ENCODE results near the gene FAM98B.

FAM98B gene

GRCh38 chr15:38499651-38500050 is 45.7 kb downstream of the FAM98B start:
- TF ChIP-seq, protein P1, sequence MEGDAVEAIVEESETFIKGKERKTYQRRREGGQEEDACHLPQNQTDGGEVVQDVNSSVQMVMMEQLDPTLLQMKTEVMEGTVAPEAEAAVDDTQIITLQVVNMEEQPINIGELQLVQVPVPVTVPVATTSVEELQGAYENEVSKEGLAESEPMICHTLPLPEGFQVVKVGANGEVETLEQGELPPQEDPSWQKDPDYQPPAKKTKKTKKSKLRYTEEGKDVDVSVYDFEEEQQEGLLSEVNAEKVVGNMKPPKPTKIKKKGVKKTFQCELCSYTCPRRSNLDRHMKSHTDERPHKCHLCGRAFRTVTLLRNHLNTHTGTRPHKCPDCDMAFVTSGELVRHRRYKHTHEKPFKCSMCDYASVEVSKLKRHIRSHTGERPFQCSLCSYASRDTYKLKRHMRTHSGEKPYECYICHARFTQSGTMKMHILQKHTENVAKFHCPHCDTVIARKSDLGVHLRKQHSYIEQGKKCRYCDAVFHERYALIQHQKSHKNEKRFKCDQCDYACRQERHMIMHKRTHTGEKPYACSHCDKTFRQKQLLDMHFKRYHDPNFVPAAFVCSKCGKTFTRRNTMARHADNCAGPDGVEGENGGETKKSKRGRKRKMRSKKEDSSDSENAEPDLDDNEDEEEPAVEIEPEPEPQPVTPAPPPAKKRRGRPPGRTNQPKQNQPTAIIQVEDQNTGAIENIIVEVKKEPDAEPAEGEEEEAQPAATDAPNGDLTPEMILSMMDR (IDR thresholded peaks at IDR 0.05): no peak

- TF ChIP-seq, protein P1 (IDR thresholded peaks at IDR 0.05): no peak
Observed at GRCh38 chr15:38503496-38503895, 49.6 kb downstream of the FAM98B start.

- TF ChIP-seq, protein P1 (IDR thresholded peaks at IDR 0.05): no peak
Observed at GRCh38 chr15:38504680-38505467, 50.9 kb downstream of the FAM98B start.

GRCh38 chr15:38506997-38507396 is 53.1 kb downstream of the FAM98B start:
- TF ChIP-seq, protein P1 (IDR thresholded peaks at IDR 0.05): no peak

GRCh38 chr15:38507570-38507969 is 53.6 kb downstream of the FAM98B start:
- TF ChIP-seq, protein P1 (IDR thresholded peaks at IDR 0.05): no peak

DNA sequence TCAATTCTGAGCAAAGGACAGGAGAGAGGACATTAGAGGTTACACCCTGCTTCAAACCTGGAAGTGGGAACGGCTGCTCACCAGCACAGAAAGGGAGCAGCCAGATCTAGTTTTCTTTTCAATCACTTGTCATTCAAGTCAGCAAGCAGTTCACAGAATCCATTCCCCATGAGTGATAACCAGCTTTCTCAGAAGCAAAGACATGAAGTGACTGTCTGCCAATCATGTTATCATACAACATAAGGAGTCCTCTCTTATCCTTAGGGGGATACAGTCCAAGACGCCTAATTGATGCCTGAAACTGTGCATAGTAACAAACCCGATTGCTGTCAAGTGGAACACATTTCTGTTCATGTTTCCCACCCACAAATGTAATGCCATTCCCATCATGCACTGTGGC is 54.7 kb downstream of the FAM98B start:
- TF ChIP-seq, protein P1 (IDR thresholded peaks at IDR 0.05): no peak

GRCh38 chr15:38509152-38509551 is 55.2 kb downstream of the FAM98B start:
- TF ChIP-seq, protein P1 (IDR thresholded peaks at IDR 0.05): no peak
